ENCODE measurements around the gene LIN37.
"Not testable (repeated sequence)": the region's sequence is repeated elsewhere in the genome, so short reads cannot be mapped to it uniquely, and the experiment has no call there.

The LIN37 gene

DNA sequence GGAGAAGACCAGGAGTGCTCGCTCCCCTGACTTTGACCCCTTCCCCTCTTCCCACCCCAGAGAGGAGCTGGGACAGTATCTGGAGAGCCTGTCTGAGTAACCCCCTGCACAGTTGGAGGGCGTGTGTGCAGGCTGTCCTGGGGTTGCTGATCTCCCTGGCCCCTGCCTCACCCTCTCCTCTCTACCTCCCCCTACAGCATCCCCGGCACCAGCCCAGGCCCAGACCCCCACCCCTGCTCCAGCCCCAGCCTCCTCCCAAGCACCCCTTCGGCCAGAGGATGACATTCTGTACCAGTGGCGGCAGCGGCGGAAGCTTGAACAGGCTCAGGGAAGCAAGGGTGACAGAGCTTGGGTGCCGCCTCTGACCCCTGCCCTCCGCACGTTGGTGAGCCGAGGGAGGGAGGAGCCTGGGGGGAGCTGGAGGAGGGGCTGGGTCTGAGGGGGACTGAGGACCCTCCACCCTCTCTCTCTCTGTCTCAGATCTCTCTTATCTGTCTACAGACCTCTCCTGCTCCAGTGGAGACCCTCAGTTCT lies 18.3 kb downstream of the LIN37 start:
- H3K9me3 ChIP-seq (ENCODE audit: insufficient read depth, low read length, severe bottlenecking), result no peaks in the 10 kb centered on the region
- H3K36me3 ChIP-seq (ENCODE audit: insufficient read depth, low read length), result peaks cover 58% of the 10 kb centered on the region
- H3K9ac ChIP-seq (ENCODE audit: low read depth, low read length), result no peak overlapping the region
- H4K20me1 ChIP-seq (ENCODE audit: insufficient read depth, low read length), result peaks cover 13% of the 10 kb centered on the region
- H3K79me2 ChIP-seq (ENCODE audit: insufficient read depth, low read length), result no peaks in the 10 kb centered on the region
- no peak overlapping the region for H3K27ac ChIP-seq (ENCODE audit: low read length)
- H3K4me1 ChIP-seq (ENCODE audit: insufficient read depth, low read length), result no peaks in the 10 kb centered on the region
- DNase-seq (no peak), ATAC-seq (ENCODE audit: insufficient read depth, low read depth) (no peak)
- no peaks in the 10 kb centered on the region for H3K27me3 ChIP-seq (ENCODE audit: insufficient read depth, low read length, poor library complexity)
- no peak overlapping the region for H3K4me2 ChIP-seq (ENCODE audit: insufficient read depth, low read length)
- no peak overlapping the region for H3K4me3 ChIP-seq (ENCODE audit: low read depth in 1 of 2, low read length in 2 of 2)
- TF ChIP-seq, protein P1, sequence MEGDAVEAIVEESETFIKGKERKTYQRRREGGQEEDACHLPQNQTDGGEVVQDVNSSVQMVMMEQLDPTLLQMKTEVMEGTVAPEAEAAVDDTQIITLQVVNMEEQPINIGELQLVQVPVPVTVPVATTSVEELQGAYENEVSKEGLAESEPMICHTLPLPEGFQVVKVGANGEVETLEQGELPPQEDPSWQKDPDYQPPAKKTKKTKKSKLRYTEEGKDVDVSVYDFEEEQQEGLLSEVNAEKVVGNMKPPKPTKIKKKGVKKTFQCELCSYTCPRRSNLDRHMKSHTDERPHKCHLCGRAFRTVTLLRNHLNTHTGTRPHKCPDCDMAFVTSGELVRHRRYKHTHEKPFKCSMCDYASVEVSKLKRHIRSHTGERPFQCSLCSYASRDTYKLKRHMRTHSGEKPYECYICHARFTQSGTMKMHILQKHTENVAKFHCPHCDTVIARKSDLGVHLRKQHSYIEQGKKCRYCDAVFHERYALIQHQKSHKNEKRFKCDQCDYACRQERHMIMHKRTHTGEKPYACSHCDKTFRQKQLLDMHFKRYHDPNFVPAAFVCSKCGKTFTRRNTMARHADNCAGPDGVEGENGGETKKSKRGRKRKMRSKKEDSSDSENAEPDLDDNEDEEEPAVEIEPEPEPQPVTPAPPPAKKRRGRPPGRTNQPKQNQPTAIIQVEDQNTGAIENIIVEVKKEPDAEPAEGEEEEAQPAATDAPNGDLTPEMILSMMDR (IDR thresholded peaks at IDR 0.05; ENCODE audit: borderline replicate concordance, extremely low read depth, low read length, poor library complexity, severe bottlenecking), result no peak
- TF ChIP-seq EZH2 (IDR thresholded peaks at IDR 0.05; ENCODE audit: borderline replicate concordance, low read depth, low read length, severe bottlenecking), result no peak
- H2AFZ ChIP-seq (ENCODE audit: low read depth, low read length), result no peak overlapping the region

GRCh38 chr19:35767288-35768081 lies 19.1 kb downstream of the LIN37 start:
- no peak overlapping the region for H3K4me3 ChIP-seq (ENCODE audit: low read depth in 1 of 2, low read length in 2 of 2)
- H3K79me2 ChIP-seq (ENCODE audit: insufficient read depth, low read length), result no peaks in the 10 kb centered on the region
- DNase-seq (no peak), ATAC-seq (ENCODE audit: insufficient read depth, low read depth) (no peak)
- H3K9ac ChIP-seq (ENCODE audit: low read depth, low read length), result no peak overlapping the region
- H3K27ac ChIP-seq (ENCODE audit: low read length), result no peak overlapping the region
- TF ChIP-seq, protein P1 (IDR thresholded peaks at IDR 0.05; ENCODE audit: borderline replicate concordance, extremely low read depth, low read length, poor library complexity, severe bottlenecking), result no peak
- no peak for TF ChIP-seq EZH2 (IDR thresholded peaks at IDR 0.05; ENCODE audit: borderline replicate concordance, low read depth, low read length, severe bottlenecking)
- no peaks in the 10 kb centered on the region for H3K27me3 ChIP-seq (ENCODE audit: insufficient read depth, low read length, poor library complexity)
- H3K4me2 ChIP-seq (ENCODE audit: insufficient read depth, low read length), result no peak overlapping the region
- peaks cover 13% of the 10 kb centered on the region for H4K20me1 ChIP-seq (ENCODE audit: insufficient read depth, low read length)
- H3K4me1 ChIP-seq (ENCODE audit: insufficient read depth, low read length), result no peaks in the 10 kb centered on the region
- no peak overlapping the region for H2AFZ ChIP-seq (ENCODE audit: low read depth, low read length)
- H3K9me3 ChIP-seq (ENCODE audit: insufficient read depth, low read length, severe bottlenecking), result no peaks in the 10 kb centered on the region
- H3K36me3 ChIP-seq (ENCODE audit: insufficient read depth, low read length), result peaks cover 51% of the 10 kb centered on the region

GRCh38 chr19:35768082-35768421 lies 19.7 kb downstream of the LIN37 start:
- Histone ChIP-seq H4K20me1 (ENCODE audit: insufficient read depth, low read length) (peaks cover 13% of the 10 kb centered on the region), H3K27me3 (ENCODE audit: insufficient read depth, low read length, poor library complexity) (no peaks in the 10 kb centered on the region), H3K27ac (ENCODE audit: low read length) (no peak overlapping the region), H3K4me2 (ENCODE audit: insufficient read depth, low read length) (no peak overlapping the region), H2AFZ (ENCODE audit: low read depth, low read length) (no peak overlapping the region), H3K36me3 (ENCODE audit: insufficient read depth, low read length) (peaks cover 51% of the 10 kb centered on the region), H3K4me1 (ENCODE audit: insufficient read depth, low read length) (no peaks in the 10 kb centered on the region), H3K9ac (ENCODE audit: low read depth, low read length) (no peak overlapping the region), H3K4me3 (ENCODE audit: low read depth in 1 of 2, low read length in 2 of 2) (no peak overlapping the region), H3K79me2 (ENCODE audit: insufficient read depth, low read length) (no peaks in the 10 kb centered on the region), H3K9me3 (ENCODE audit: insufficient read depth, low read length, severe bottlenecking) (no peaks in the 10 kb centered on the region)
- no peak for TF ChIP-seq EZH2 (IDR thresholded peaks at IDR 0.05; ENCODE audit: borderline replicate concordance, low read depth, low read length, severe bottlenecking)
- TF ChIP-seq, protein P1 (IDR thresholded peaks at IDR 0.05; ENCODE audit: borderline replicate concordance, extremely low read depth, low read length, poor library complexity, severe bottlenecking), result no peak
- no peak for ATAC-seq (ENCODE audit: insufficient read depth, low read depth)
- DNase-seq, result no peak

GRCh38 chr19:35772362-35772761 lies 24.0 kb downstream of the LIN37 start:
- H3K79me2 ChIP-seq (ENCODE audit: insufficient read depth, low read length), result peaks cover 18% of the 10 kb centered on the region
- H3K4me2 ChIP-seq (ENCODE audit: insufficient read depth, low read length); H3K9me3 ChIP-seq (ENCODE audit: insufficient read depth, low read length, severe bottlenecking); H3K27me3 ChIP-seq (ENCODE audit: insufficient read depth, low read length, poor library complexity); DNase-seq; ATAC-seq (ENCODE audit: insufficient read depth, low read depth); H2AFZ ChIP-seq (ENCODE audit: low read depth, low read length); H3K9ac ChIP-seq (ENCODE audit: low read depth, low read length); H3K4me3 ChIP-seq (ENCODE audit: low read depth in 1 of 2, low read length in 2 of 2); H3K27ac ChIP-seq (ENCODE audit: low read length): not testable (repeated sequence)
- peaks cover 21% of the 10 kb centered on the region for H3K4me1 ChIP-seq (ENCODE audit: insufficient read depth, low read length)
- peaks cover 21% of the 10 kb centered on the region for H3K36me3 ChIP-seq (ENCODE audit: insufficient read depth, low read length)
- H4K20me1 ChIP-seq (ENCODE audit: insufficient read depth, low read length), result peaks cover 18% of the 10 kb centered on the region
